ENCODE data around the gene GPR157. TPM values are rescaled to one million over a fixed set of nuclear protein-coding genes. Genes with fewer than 3 reads are reported as not detected.

Gene GPR157
- total and polyA plus RNA-seq, 8 donors = 0.15 to 16.5 (median 4.5) TPM

DNA sequence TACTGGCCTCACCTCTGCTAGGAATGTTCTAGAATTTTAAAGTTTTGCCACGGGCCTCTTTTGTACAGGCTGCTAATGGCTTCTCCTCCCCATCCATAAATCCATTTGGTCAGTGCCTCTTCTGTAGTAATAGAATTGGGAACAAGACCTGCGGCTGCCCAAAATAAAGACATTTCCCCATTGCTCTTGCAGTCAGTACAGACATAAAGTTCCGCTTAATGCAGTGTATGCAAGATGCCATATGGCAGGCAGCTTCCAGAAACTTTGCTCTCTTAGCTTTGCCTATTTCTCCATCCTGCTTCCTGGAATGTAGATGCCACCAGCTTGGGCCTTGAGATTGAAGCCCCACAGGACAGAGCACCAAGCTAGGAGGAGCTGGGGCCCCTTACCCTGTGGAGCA, 55.8 kb downstream of the GPR157 start:
- Histone ChIP-seq H3K4me3 (no peak overlapping the region), H3K36me3 (no peaks in the 10 kb centered on the region), H3K9me3 (no peaks in the 10 kb centered on the region), H3K27ac (no peak overlapping the region), H3K27me3 (no peaks in the 10 kb centered on the region), H3K4me1 (peaks cover 10 to 32% (median 22%) of the 10 kb centered on the region in 4 donors)
- TF ChIP-seq, protein P1, sequence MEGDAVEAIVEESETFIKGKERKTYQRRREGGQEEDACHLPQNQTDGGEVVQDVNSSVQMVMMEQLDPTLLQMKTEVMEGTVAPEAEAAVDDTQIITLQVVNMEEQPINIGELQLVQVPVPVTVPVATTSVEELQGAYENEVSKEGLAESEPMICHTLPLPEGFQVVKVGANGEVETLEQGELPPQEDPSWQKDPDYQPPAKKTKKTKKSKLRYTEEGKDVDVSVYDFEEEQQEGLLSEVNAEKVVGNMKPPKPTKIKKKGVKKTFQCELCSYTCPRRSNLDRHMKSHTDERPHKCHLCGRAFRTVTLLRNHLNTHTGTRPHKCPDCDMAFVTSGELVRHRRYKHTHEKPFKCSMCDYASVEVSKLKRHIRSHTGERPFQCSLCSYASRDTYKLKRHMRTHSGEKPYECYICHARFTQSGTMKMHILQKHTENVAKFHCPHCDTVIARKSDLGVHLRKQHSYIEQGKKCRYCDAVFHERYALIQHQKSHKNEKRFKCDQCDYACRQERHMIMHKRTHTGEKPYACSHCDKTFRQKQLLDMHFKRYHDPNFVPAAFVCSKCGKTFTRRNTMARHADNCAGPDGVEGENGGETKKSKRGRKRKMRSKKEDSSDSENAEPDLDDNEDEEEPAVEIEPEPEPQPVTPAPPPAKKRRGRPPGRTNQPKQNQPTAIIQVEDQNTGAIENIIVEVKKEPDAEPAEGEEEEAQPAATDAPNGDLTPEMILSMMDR (IDR thresholded peaks at IDR 0.05) = no peak
- TF ChIP-seq POLR2A (IDR thresholded peaks at IDR 0.05) (no peak), EP300 (IDR thresholded peaks at IDR 0.05) (no peak), POLR2AphosphoS5 (IDR thresholded peaks at IDR 0.05) (no peak)
- WGBS, 5 donors = 87 to 95% (median 91%) methylated on average over 3 of the region's 3 CpGs
- DNase-seq = no peak
- intact Hi-C loops (cut with DNase I; ENCODE audit: low total_unique reads) = no loop called here

DNA sequence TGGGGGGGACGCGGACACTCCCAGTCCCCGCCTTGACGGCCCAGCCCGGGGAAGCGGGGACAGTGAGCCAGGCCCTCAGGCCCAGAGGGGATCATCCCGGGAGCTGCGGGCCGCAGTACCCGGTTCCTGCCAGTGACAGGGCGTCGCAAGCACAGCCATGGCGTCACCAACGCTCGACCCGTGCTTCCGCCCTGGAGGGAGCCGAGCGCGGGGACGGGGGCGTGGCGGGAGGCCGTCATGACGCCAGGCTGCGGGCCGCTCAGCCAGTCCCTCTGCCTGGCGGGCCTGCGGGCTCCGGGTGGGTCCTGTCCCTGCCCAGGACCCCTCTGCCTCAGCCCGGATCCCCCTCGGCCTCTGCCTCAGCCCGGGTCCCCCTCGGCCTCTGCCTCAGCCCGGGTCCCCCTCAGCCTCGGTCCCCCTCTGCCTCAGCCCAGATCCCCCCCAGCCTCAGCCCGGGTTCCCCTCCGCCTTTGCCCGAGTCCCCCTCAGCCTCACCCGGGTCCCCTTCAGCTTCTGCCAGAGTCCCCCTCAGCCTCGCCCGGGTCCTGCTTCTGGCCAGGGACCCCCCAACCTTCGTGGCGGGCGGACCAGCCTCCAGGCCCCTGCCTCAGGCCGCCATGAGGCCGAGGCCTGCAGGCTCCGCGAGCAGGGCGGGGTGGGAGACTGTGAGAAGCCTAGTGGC, 57.2 kb downstream of the GPR157 start:
- WGBS, 5 donors = 79 to 94% (median 92%) methylated on average over 33 to 50 of the region's 50 CpGs
- H3K9me3 ChIP-seq = no peaks in the 10 kb centered on the region
- H3K27me3 ChIP-seq = no peaks in the 10 kb centered on the region
- H3K4me1 ChIP-seq = peaks cover 10 to 34% (median 24%) of the 10 kb centered on the region in 4 donors
- H3K27ac ChIP-seq = no peak overlapping the region
- no peaks in the 10 kb centered on the region for H3K36me3 ChIP-seq
- peak overlapping the region in 1 of 4 donors; percentile 2 for H3K4me3 ChIP-seq
- no peak for DNase-seq
- intact Hi-C loops (cut with DNase I; ENCODE audit: low total_unique reads) = no loop called here
- TF ChIP-seq EP300 (IDR thresholded peaks at IDR 0.05) (no peak), POLR2AphosphoS5 (IDR thresholded peaks at IDR 0.05) (no peak), POLR2A (IDR thresholded peaks at IDR 0.05) (no peak)
- TF ChIP-seq, protein P1 (IDR thresholded peaks at IDR 0.05) = no peak

DNA sequence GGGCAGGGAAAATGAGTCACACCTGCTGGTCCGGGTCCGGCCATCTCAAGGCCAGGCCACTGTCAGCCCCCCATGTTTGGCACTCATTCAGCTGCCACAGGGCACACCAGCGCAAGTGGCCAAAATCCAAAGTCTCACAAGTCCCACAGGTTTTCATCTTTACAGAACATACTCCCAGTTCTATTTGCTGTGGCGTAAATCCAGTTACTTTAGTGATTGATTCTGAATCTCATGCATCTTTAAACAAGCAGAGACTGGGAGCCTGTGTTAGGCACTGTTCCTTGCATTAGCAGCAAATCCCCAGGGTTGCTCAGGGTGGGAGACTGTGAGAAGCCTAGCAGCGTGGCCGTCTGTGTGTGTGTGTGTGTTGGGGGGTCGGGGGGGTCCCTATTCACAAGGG, 58.4 kb downstream of the GPR157 start:
- intact Hi-C loops (cut with DNase I; ENCODE audit: low total_unique reads) = no loop called here
- TF ChIP-seq EP300 (IDR thresholded peaks at IDR 0.05) (no peak), POLR2A (IDR thresholded peaks at IDR 0.05) (no peak), POLR2AphosphoS5 (IDR thresholded peaks at IDR 0.05) (no peak)
- TF ChIP-seq, protein P1 (IDR thresholded peaks at IDR 0.05) = no peak
- 30 to 60% (median 39%) methylated on average over 7 of the region's 7 CpGs for WGBS, 5 donors
- H3K4me1 ChIP-seq = peaks cover 10 to 34% (median 24%) of the 10 kb centered on the region in 4 donors
- H3K27ac ChIP-seq = peak overlapping the region in 2 of 5 donors; percentile 71 to 77
- no peak for DNase-seq
- H3K36me3 ChIP-seq = no peaks in the 10 kb centered on the region
- H3K27me3 ChIP-seq = no peaks in the 10 kb centered on the region
- H3K9me3 ChIP-seq = no peaks in the 10 kb centered on the region
- no peak overlapping the region for H3K4me3 ChIP-seq

DNA sequence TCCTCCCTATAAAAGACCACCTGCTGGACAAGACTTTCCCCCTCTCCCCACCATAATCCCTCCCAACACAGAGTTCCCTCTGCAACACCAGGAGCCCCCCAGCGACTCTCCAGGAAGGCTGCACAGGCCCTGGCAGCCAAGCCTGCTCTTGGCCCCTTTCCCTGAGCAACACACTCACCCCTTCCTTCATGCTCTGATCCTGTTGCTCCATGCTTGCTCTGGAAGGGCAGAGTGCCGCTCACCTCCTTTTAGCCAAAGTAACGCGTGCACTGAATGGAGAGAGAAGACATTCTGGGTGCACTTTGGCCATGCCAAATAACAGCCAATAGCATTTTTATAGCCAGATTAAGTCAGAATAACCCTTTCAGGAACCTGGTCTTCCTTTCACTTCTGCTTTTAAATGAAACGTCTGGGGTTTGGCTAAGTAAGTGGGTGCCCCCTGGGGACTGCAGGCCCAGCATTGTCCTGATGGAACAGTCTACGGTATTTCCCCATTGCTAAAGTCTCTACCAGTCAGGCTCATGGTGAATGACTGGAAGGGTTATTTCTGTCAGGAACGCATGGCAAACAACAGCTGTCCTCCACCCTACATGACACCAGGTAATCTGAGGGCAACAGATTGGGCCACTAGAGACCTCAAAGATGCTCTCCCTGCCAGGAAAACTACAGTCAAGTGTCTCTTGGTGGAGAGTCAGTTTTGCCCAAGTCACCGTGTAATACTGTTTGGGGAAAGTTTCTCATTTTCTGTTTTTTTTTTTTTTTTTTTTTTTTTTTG, 59.4 kb downstream of the GPR157 start, which contains the start of gene SLC2A5:
SLC2A5 (minus strand) TSS at position 310 of the 775 bp plus-strand sequence; CDS start at position 211, 99 bp downstream.
- H3K27me3 ChIP-seq = no peaks in the 10 kb centered on the region
- no peaks in the 10 kb centered on the region for H3K36me3 ChIP-seq
- TF ChIP-seq, protein P1 (IDR thresholded peaks at IDR 0.05) = no peak
- no peak for TF ChIP-seq POLR2A (IDR thresholded peaks at IDR 0.05)
- peaks cover 10 to 34% (median 25%) of the 10 kb centered on the region in 4 donors for H3K4me1 ChIP-seq
- DNase-seq = no peak
- intact Hi-C loops (cut with DNase I; ENCODE audit: low total_unique reads) = no loop called here
- WGBS, 5 donors = 42 to 57% (median 51%) methylated on average over 8 of the region's 8 CpGs
- peak within 1 kb of the TSS in 4 of 5 donors; percentile 47 to 77 (median 63) for H3K27ac ChIP-seq
- H3K9me3 ChIP-seq = no peaks in the 10 kb centered on the region
- H3K4me3 ChIP-seq = peak within 1 kb of the TSS in 2 of 4 donors; percentile 9 to 17
